Cardiac muscle cell (in vitro differentiated cells and primary cell): ENCODE results near the gene TMEM151B. TPM values are rescaled to one million over a fixed set of nuclear protein-coding genes. Genes with fewer than 3 reads are reported as not detected.

ENCODE experiments used
- DNase-seq, 2 donors: peaks; one replicate each; pipeline versions ENCODE4 v3.0.0 to v3.0.0-alpha.2; 2010 to 2017; ENCODE audit warnings: low read depth in 1 of 2, low spot score in 1 of 2
- H3K27ac ChIP-seq: fragments of 200-600 bp; sonication (generic); 2 replicates; pipeline ENCODE4 v1.5.1; 2016
- H3K27me3 ChIP-seq: fragments of 200-600 bp; sonication (generic); 2 replicates; pipeline ENCODE4 v1.6.0; 2016; ENCODE audit warnings: control low read depth
- H3K36me3 ChIP-seq: fragments of 200-600 bp; sonication (generic); 2 replicates; pipeline ENCODE4 v1.5.1; 2016; ENCODE audit warnings: control low read depth
- H3K4me1 ChIP-seq: fragments of 200-600 bp; sonication (generic); 2 replicates; pipeline ENCODE4 v1.8.1; 2017; ENCODE audit warnings: low read depth, mild to moderate bottlenecking, mixed run types
- H3K4me3 ChIP-seq: fragments of 200-600 bp; sonication (generic); 2 replicates; pipeline ENCODE4 v1.5.1; 2016; ENCODE audit warnings: mild to moderate bottlenecking
- H3K9me3 ChIP-seq: fragments of 200-600 bp; sonication (generic); 2 replicates; pipeline ENCODE4 v1.5.1; 2017; ENCODE audit warnings: low read depth, mild to moderate bottlenecking, control low read depth
- polyA plus RNA-seq: library from polyadenylated mRNA; unstranded; fragments of >200 nt; fragmentation: Nextera tagmentation; extraction: Ambion mirVana; gene quantifications from 2 replicates; pipeline ENCODE4 v1.2.1, GENCODE V29; 2016
- total RNA-seq: library from RNA; depleted of rRNA; stranded (reverse); fragments of >200 nt; gene quantifications from 2 replicates; pipeline ENCODE4 v1.2.3, GENCODE V29; 2016
- TF ChIP-seq, protein P1 (sequence below): IDR thresholded peaks from 2 replicates; pipeline ENCODE4 v1.5.1; 2012; ENCODE audit warnings: low read depth, mild to moderate bottlenecking, low read length

Gene TMEM151B
- total and polyA plus RNA-seq, 2 experiments from 2014 or later = 0.21 to 0.29 TPM

- H3K4me3 ChIP-seq = no peak overlapping the region
- TF ChIP-seq, protein P1, sequence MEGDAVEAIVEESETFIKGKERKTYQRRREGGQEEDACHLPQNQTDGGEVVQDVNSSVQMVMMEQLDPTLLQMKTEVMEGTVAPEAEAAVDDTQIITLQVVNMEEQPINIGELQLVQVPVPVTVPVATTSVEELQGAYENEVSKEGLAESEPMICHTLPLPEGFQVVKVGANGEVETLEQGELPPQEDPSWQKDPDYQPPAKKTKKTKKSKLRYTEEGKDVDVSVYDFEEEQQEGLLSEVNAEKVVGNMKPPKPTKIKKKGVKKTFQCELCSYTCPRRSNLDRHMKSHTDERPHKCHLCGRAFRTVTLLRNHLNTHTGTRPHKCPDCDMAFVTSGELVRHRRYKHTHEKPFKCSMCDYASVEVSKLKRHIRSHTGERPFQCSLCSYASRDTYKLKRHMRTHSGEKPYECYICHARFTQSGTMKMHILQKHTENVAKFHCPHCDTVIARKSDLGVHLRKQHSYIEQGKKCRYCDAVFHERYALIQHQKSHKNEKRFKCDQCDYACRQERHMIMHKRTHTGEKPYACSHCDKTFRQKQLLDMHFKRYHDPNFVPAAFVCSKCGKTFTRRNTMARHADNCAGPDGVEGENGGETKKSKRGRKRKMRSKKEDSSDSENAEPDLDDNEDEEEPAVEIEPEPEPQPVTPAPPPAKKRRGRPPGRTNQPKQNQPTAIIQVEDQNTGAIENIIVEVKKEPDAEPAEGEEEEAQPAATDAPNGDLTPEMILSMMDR = peak; percentile 95
- H3K4me1 ChIP-seq = peaks cover 20% of the 10 kb centered on the region
- peaks cover 15% of the 10 kb centered on the region for H3K36me3 ChIP-seq
- peak; percentile 68 to 89 for DNase-seq
- no peaks in the 10 kb centered on the region for H3K9me3 ChIP-seq
- no peaks in the 10 kb centered on the region for H3K27me3 ChIP-seq
- H3K27ac ChIP-seq = peak overlapping the region; percentile 81
These were observed 35.9 kb upstream of the TMEM151B start for GRCh38 chr6:44234101-44235025.

GRCh38 chr6:44235269-44235668 lies 35.0 kb upstream of the TMEM151B start:
- no peak for DNase-seq
- no peaks in the 10 kb centered on the region for H3K27me3 ChIP-seq
- peaks cover 20% of the 10 kb centered on the region for H3K4me1 ChIP-seq
- TF ChIP-seq, protein P1 = no peak
- H3K36me3 ChIP-seq = peaks cover 15% of the 10 kb centered on the region
- H3K9me3 ChIP-seq = no peaks in the 10 kb centered on the region
- peak overlapping the region; percentile 81 for H3K27ac ChIP-seq
- H3K4me3 ChIP-seq = no peak overlapping the region

- H3K9me3 ChIP-seq = no peaks in the 10 kb centered on the region
- TF ChIP-seq, protein P1 = no peak
- DNase-seq = no peak
- H3K4me1 ChIP-seq = peaks cover 20% of the 10 kb centered on the region
- no peak overlapping the region for H3K27ac ChIP-seq
- peaks cover 11% of the 10 kb centered on the region for H3K36me3 ChIP-seq
- H3K4me3 ChIP-seq = no peak overlapping the region
- no peaks in the 10 kb centered on the region for H3K27me3 ChIP-seq
These were observed 34.2 kb upstream of the TMEM151B start for GRCh38 chr6:44235891-44236516.

- DNase-seq = peak; percentile 65 to 90
- TF ChIP-seq, protein P1 = no peak
- Histone ChIP-seq H3K27me3 (no peaks in the 10 kb centered on the region), H3K9me3 (no peaks in the 10 kb centered on the region), H3K36me3 (peaks cover 7% of the 10 kb centered on the region), H3K4me1 (peaks cover 20% of the 10 kb centered on the region), H3K4me3 (peak overlapping the region; percentile 48), H3K27ac (no peak overlapping the region)
These were observed 33.0 kb upstream of the TMEM151B start for GRCh38 chr6:44237021-44237812.

DNA sequence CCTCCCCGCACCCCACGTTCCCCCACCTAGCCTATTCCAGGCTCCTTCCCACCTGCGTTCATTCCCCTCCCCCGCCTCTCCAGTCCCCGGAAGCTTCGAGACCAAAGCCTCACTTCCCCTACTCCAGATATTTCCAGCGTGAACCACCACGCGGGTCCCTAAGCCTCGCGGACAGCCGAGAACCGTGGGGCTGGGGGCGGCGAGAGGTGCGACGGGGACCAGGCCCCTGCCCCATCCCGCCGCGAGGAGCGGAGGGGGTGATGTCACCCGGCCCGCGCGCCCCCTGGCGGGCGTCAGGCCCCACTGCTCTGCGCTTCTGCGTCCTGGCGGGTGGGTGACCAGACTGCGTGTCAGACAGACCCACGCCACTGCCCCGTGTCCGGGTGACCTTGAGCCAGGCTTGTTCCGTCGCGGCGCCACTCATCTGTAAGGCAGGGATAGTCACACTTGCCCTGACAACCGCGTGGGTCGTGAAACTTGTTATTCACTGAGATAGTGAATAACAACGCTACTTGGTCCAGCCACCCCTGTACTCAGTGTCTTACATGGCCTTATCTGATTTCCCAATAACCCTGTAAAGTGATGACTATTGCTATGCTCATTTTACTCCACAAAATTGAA lies 32.3 kb upstream of the TMEM151B start:
- Histone ChIP-seq H3K4me1 (peaks cover 20% of the 10 kb centered on the region), H3K4me3 (peak overlapping the region; percentile 48), H3K27ac (no peak overlapping the region), H3K27me3 (no peaks in the 10 kb centered on the region), H3K9me3 (no peaks in the 10 kb centered on the region), H3K36me3 (peaks cover 2% of the 10 kb centered on the region)
- TF ChIP-seq, protein P1 = peak; percentile 97
- DNase-seq = peak; percentile 73 to 82
